ENCODE measurements around the gene MCOLN1.

MCOLN1 gene

DNA sequence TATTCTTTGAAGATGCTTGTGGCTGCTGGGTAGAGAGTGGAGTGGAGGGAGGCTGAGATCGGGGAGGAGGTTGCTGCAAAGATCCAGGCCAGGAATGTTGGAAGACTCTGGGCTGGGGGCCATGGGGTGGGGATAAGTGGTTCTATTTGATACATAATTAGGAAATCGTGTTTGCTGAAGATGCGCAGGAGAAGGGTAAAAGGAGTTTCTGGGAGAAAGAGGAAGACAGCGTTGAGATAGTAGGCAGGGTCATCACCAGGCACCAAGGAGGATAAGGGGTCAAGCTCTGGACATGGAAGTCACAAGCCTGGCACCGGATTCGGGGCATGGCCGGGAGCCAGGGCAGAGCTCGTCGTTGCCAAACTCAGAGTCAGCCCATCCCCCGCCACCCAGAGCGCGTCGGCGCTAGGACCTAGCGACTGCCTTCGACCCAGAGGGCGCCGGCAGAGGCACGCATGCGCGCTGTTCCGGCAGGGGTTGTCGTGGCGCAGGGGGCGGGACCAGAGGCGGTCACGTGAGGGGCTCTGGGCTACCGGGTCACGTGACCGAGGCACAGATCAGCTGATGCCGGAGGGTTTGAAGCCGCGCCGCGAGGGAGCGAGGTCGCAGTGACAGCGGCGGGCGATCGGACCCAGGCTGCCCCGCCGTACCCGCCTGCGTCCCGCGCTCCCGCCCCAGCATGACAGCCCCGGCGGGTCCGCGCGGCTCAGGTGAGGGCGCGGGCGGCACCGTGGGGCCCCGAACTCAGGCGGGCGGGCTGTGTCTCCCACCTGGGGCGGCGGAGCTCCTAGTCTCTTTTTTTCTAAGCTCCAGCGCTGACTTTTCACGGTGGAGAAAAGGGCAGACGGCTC is at the start of gene MCOLN1:
TSS of gene MCOLN1 (plus strand) at position 553 of the 851 bp plus-strand sequence. CDS start at position 680, 127 bp downstream.
- DNase-seq = peak; percentile 99

DNA sequence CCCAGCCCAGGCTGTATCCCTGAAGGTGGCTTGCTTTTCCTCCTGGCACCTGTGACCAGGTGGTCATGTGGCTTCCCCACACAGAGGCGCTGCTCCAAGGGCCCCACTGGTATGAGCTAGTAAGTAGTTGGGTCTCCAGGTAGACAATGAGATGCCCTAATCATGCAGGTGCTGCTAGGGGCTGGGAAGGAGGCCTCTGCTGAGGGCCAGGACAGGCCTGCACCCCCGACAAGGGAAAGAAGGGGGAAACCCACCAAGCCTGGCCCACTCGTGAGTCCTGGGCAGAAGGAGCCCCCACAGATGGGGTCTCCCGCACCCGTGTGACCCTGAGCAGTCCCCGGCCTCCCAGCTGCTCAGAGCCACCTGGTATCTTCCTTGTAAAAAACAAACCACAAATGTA is 46.8 kb upstream of the MCOLN1 start:
- no peak for DNase-seq

DNA sequence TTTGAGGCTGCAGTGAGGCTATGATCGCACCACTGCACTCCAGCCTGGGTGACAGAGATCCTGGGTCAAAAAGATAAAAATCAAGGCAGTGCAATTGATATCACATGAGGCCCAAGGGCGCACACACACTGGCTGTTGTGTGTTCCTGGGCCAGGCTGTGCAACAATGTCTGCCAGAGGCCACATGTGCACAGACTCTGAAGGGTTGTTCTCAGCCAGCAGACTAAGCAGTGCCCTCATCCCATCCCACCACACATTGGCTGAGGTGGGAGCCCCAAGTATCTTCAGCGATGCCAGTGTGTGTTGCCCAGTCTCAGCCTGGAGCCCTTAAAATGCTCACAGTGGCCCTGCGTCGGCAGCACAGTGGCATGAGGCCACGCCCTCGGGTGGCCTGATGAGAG is 46.2 kb upstream of the MCOLN1 start:
- DNase-seq = no peak

DNA sequence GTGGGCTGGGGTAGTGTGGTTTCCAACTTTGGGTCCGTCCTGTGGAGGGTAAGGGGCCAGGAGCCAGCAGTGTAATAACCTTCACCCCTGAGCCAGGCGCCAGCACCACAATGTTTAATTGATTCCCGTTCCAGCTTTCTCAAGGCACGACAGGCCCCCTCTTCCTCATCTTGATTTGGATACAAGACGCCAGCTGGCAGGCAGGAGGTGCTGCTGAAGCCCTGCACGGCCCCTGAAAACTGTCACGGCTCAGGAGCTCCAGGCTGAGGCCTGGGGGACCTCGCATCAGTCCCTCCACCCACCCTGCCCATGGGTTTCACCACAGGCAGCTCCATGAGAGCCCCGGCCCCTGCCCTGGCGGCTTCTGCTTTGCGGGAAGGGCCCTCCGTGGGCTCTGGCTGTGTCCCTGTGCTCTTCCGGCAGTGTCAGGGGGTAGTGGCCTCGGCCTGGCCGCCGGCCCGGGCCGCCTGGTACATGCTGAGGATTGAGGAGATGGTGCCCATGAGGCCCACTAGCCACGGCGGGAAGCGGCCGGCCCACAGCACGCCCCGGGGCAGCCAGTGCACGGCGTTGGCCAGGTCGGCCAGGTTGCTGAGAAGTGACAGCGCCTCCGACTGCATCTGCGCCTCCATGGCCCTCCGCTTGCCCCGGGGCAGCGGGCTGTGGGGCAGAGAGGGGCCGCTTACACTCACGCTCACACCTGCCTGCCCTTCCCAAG is 45.5 kb upstream of the MCOLN1 start:
- DNase-seq = no peak

DNA sequence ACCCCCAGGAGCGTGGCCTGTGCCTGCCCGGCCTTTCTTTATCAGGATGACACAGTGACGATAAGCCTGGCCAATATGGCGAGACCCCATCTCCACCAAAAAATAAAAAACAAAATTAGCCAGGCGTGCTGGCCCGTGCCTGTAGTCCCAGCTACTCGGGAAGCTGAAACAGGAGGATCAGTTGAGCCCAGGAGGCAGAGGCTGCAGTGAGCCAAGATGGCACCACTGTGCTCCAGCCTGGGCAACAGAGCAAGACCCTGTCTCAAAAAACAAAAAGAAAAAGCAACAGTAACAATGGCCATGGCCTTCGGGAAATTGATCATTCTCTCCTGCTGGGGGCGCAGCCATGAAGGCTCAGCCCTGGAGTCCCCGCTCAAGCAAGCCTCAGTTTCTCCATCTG is 44.7 kb upstream of the MCOLN1 start:
- no peak for DNase-seq

DNA sequence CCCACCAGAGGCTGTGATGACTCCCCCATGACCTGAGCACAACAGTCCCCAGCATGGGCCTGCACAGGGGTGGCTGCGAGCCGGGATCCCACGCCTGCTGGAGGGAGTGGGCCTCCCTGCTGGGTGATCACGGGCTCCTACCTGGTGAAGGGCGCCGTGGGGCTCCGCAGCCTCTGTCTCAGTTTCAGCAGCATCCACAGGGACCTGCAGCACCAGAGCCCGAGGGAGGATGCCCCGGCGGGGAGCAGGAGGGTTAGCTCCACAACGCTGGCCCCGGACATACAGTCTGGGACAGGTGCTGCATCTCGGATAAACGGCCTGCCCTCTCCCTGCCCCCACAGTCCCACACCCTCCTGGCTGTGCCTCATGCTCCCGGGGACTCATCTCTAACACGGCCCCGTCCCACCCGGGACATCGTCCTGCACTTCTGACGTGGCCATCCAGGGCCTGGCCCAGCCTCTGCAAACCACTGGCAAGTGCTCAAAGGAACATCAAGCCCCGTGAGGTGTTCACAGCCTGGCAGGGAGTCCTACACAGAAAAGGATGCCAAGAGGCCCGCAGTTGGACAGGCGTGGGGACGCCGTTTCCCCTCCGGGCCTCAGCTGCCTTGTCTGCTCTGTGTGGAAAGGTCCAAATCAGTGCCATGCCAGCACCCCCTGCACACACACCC is 44.1 kb upstream of the MCOLN1 start:
- no peak for DNase-seq

DNA sequence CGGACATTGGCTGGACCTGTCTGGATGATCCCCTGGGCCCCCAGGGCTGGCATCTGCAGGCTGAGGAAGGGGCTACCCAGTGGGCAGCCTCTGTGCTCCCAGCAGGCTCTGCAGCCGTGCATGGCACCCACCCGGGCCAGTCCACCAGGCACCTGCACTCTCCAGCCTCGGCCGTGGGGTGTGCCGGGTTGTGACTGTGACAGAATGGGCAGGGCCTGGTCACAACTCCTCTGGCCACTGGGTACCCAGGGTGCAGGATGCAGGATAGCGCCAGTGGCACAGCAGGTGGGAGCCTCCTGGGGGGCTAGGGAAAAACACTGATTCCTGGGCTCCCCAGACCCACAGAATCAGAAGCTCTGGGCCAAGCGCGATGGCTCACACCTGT is 43.6 kb upstream of the MCOLN1 start:
- no peak for DNase-seq

DNA sequence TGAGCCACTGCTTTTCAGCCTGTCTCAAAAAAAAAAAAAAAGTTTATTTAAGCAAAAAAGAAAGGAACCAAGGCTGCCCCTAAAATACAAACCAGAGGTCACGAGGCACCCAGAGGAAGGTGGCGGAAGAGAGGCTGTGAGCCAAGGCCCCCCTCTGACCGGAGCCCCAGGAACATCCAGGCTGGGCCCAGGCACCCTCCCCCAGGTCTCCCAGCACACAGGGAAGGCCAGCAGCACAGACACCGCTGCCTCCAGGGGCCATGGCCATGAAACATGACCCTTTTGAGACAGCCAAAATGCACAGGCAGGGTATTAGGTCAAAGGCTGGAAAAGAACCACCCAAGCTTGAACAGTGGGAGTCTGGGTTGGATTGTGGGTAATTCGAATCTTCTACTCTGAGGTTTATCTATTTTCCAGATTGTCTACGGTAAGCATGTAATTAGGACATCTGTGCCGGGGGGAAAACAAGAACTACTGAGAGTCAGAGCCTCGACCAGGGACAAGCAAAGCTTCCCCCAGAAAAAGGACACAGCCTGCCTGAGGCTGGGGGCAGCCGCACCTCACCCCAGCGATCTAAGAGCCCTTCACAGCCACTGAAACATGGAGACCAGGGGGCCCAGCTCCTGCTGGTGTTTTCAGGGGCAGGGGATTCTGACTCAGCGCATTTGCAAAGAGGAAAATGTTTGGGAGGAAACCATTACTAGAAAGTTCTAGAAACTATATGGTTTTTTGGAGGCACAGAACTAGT is 42.0 kb upstream of the MCOLN1 start:
- DNase-seq = no peak

DNA sequence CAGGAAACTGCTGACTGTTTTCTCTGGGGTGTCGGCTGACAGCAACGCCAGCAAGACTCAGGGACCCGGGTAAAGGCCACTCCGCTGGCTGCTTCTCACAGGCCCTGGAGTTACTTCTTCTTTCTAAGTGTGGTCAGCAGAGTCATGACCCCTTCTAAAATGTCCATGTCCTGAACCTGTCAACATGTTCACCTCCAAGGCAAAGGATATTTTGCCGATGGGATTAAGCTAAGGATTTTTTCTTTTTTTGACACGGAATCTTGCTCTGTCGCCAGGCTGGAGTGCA is 41.5 kb upstream of the MCOLN1 start:
- DNase-seq = no peak

DNA sequence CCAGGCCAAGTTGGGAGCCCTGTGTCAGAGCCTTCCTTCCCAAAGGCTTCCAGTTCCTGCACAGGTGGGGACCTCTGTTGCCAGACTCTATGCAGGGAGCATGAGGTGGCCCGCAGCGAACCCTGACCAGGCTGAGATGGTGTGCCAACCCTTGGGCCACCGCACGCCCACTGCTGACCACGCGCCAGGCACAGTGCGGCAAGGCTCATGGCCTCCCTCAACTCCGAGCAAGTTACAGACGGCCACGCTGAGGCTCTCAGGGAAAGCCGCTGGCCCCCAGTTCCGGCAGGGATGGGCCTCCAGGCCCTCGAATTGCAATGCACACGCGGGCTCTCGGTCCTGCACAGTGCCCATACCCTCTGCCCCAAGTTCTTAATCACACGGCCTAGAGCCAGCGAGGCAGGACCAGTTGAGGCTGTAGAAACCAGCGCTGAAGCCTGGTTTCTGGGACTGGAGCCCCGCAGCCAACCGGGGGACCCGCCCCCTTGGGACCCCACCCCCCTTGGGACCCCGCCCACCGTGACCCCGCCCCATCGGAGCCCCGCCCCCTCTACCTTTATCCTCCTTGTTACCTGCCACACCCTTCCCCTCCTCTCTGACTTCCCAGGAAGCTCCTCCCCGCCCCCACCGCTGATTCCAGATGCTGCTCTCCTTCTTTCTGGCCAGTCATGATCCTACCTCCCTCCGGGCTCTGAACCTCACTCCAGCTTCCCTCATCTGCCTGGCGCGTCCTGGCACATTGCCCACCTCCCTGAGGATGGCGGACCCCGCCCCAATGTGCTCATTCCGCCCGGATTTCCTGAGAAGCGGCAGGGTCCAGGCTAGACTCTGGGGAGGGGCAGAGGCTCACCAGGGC is 39.6 kb upstream of the MCOLN1 start:
- DNase-seq = no peak

DNA sequence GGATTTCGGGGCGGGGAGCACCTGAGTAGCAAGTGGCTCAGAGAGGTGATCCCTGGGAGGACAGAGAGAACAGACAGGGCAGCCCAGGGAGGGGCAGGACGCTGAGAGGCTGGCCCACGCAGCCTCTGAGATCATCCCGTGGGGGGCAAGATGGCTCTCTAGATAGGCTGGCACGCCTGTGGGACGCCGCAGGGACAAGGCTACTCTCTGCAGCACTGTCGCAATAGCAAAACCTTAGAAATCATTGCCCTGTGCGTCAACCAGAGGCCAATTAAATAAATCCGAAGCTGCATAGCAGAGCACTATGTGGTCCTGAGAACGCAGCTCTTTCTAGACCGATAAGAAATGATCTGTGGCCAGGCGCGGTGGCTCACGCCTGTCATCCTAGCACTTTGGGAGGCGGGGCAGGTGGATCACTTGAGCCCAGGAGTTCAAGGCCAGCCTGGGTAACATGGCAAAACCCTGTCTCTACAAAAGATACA is 38.7 kb upstream of the MCOLN1 start:
- no peak for DNase-seq

DNA sequence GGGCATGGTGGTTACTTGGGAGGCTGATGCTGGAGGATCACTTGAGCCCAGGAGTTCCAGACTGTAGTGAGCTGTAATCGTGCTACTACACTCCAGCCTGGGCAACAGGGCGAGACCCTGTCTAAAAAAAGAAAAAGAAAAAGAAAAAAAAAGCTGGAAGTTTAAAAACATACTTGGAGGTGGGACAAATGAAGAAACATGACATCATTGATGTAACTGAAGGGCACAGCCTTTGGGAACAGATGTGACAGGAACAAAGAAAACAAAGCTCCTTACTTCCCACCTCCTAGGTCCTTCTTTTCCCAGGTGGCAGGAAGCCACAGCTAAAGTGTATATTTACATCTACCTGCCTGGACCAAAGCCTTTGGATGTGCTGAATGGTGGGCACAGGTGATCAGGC is 35.5 kb upstream of the MCOLN1 start:
- no peak for DNase-seq

DNA sequence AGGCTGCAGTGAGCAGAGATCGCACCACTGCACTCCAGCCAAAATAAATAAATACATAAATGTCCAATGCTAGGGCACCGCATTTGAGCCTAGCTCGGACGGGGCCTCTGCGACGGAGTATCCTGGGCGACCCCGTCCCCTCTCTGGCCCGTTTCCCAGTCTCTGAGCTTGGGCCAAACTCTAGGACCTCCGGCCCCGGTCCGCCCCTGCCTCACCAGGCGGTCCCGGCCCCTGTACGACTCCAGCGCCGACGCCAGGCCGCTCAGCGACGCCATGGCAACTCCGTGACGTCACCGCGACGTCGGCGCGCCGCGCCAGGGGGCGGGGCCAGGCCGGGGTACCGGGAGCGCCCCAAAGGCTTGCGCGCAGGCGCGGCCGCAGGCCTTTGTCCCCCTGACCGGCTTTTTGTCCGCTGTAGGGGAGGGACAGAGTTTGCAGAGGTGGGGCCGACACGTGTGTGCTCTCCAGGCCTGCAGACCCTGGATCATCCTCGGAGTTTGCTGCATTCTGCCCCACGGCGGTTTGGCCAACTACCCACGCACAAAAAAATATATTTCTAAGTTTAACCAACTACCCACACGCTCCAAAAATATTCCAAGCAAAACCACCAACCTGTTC is 33.6 kb upstream of the MCOLN1 start, which contains the start of gene PEX11G:
TSS of gene PEX11G (minus strand) at position 300 of the 618 bp plus-strand sequence. CDS start at position 275, 25 bp downstream.
- peak; percentile 91 for DNase-seq

DNA sequence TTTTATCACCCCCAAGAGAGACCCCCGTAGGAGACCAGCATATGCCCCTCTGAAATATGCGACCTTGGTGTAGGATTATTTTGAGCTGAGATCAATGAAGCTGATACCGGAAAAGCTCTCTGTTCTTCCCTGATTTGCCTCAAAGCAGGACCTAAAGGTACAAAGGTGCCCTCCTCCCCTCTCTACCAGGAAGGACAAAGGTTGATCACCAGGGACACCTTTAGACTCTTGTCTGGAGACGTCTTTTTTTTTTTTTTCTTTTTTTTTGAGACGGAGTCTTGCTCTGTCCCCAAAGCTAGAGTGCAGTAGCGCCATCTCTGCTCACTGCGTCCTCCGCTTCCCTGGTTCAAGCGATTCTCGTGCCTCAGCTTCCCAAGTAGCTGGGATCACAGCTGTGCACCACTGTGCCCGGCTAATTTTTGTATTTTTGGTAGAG is 32.8 kb upstream of the MCOLN1 start:
- no peak for DNase-seq

DNA sequence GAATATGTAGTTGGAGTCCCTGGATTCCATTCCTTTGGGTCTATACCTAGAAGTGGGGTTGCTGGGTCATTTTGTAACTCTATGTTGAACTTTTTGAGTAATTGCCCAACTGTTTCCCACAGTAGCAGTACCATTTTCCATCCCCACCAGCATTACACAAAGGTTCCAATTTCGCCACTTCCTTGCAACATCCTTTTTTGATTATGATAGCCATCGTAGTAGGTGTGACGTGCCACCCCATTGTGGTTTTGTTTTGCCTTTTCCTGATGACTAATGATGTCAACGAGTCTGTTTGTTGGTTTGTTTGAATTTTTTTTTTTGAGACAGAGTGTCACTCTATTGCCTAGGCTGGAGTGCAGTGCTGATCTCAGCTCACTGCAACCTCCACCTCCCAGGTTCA is 30.3 kb upstream of the MCOLN1 start:
- DNase-seq = peak; percentile 26

DNA sequence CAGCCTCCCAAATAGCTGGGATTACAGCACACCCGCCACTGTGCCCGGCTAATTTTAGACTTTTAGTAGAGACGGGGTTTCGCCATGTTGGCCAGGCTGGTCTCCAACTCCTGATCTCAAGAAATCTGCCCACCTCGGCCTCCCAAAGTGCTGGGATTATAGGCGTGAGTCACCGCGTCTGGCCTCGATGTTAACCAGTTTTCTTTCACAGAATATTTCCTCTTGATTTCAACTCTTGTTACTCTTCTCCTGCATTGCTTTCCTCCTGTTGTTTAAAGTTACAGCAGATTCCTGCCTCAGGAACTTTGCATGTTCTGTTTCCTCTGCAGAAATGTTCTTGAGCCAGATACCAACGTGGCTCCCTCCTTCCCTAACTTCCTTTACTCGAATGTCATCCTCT is 29.9 kb upstream of the MCOLN1 start:
- DNase-seq = no peak

DNA sequence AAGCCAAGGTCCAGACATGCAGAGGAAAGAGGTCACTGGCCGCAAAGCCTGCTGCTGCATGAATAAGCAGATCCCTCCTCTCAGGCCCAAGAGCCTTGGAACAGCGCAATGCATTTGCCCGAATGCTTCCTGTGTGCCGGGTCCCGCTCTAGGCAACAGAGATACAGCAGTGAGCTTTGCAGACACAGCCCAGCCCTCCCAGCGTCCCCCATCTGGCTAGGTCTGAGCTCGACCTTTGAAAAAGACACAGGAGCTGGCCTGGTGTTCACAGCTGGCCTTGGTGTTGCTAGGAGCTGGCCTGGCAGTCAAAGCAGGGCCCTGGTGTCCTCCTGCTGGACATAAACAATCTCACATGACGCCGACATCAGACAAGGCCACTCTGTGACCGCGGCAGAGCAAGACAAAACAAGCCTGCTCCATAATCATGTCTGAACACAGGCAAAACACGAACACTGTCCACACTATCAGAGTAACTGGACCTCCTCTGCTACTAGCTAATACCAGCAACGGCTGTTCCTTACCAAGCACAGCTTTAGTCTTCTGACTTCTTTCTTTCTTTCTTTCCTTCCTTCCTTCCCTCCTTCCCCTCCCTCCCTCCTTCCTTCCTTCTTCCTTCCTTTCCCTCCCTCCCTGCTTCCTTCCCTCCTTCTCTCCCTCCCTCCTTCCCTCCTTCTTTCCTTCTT is 27.9 kb upstream of the MCOLN1 start:
- DNase-seq = no peak

DNA sequence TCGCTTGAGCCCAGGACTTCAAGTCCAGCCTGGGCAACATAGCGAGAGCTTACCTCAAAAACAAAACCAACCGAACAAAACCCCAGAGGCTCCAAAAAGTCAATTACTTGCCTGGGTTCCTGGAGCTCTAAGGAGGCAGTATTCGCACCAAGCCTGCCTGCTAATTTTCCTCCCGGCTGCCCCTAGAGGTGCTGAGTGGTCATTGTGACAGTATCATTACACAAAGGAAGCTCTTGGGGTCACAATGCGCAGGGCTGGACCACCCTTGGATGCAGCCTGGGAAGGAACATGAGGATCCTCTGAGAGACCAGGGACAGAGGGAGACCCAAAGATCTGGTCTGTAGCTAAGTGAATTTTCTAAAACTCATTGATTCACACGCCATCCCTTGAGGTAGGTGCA is 25.1 kb upstream of the MCOLN1 start:
- DNase-seq = no peak

DNA sequence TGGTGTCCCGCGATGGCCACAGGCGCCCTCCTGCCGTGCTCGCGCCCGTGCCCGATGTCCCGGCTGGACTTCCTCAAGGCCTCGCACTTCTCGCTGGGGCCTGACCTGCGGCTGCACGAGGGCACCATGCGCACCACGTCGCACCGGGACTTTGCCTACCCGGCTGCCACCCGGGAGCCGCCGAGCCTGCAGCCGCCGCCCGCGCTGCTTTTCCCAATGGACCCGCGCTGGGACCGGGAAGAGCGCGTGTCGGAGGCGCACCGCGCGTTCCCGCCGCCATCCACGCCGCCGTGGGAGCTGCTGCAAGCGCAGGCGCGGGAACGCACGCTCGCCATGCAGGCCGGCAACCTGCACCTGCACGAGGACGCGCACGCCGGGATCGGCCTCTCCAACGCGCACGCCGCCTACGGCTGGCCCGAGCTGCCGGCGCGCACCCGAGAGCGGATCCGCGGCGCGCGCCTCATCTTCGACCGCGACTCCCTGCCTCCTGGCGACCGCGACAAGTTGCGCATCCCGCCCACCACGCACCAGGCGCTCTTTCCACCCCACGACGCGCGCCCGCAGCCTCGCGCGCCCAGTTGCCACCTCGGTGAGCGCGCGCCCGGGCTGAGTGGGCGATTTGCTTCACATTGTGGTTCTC is 21.5 kb upstream of the MCOLN1 start:
- no peak for DNase-seq

DNA sequence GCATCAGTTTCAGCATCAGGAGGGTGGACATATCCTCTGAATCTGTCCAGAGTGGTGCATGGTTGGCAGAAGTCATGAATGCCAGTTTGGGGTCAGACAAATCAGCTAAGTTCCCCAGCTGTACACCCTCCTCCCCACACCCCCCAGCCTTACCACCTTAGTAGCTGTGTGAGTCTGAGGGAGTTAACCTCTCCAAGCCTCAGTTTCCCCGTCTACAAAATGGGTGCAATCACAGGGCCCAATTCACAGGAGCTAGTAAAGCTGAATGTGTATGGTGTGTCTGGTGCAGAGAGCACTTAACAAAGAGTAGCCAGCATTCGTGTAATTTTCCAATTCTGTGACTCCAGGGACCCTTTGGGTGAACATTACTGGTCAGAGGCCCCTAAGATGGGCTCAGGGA is 19.9 kb upstream of the MCOLN1 start:
- DNase-seq = no peak
